ENCODE measurements around the gene CRTC3. TPM values are rescaled to one million over a fixed set of nuclear protein-coding genes. Genes with fewer than 3 reads are reported as not detected.

CRTC3 gene
- total and polyA plus RNA-seq, 2 experiments from 2014 or later, result 15.7 to 17.6 TPM

- peak overlapping the region; percentile 20 for H3K27ac ChIP-seq
- peaks cover 32% of the 10 kb centered on the region for H3K79me2 ChIP-seq
- peaks cover 31% of the 10 kb centered on the region for H3K4me1 ChIP-seq (ENCODE audit: insufficient read depth)
- H3K4me2 ChIP-seq, result no peak overlapping the region
- H4K20me1 ChIP-seq (ENCODE audit: insufficient read depth, poor library complexity, severe bottlenecking), result no peaks in the 10 kb centered on the region
- H3K9me3 ChIP-seq (ENCODE audit: low read depth), result no peaks in the 10 kb centered on the region
- no peaks in the 10 kb centered on the region for H3K27me3 ChIP-seq
- no peaks in the 10 kb centered on the region for H3K36me3 ChIP-seq (replicated peaks; ENCODE audit: insufficient read depth, low read depth)
- 79% methylated on average over 1 of the region's 1 CpG for WGBS (ENCODE audit: low lambda C conversion rate, missing lambda C conversion rate)
- no peak overlapping the region for H3K4me3 ChIP-seq
- DNase-seq (ENCODE audit: low spot score), result no peak
- H2AFZ ChIP-seq, result no peak overlapping the region
- TF ChIP-seq EZH2 (IDR thresholded peaks at IDR 0.05; ENCODE audit: borderline replicate concordance), result no peak
- no peak for TF ChIP-seq EZH2phosphoT487 (IDR thresholded peaks at IDR 0.05; ENCODE audit: low read depth, severe bottlenecking, unreplicated experiment)
- no peak for TF ChIP-seq CTCF (IDR thresholded peaks at IDR 0.05; ENCODE audit: poor library complexity)
- no peaks in the 10 kb centered on the region for H3K9me2 ChIP-seq (replicated peaks; ENCODE audit: insufficient read depth)
Observed at GRCh38 chr15:90564051-90564450, 34.3 kb downstream of the CRTC3 start.

GRCh38 chr15:90564590-90564989, 34.9 kb downstream of the CRTC3 start:
- H3K27ac ChIP-seq, result peak overlapping the region; percentile 20
- H3K79me2 ChIP-seq, result peaks cover 26% of the 10 kb centered on the region
- TF ChIP-seq CTCF (IDR thresholded peaks at IDR 0.05; ENCODE audit: poor library complexity) (no peak), EZH2phosphoT487 (IDR thresholded peaks at IDR 0.05; ENCODE audit: low read depth, severe bottlenecking, unreplicated experiment) (no peak), EZH2 (IDR thresholded peaks at IDR 0.05; ENCODE audit: borderline replicate concordance) (no peak)
- no peaks in the 10 kb centered on the region for H3K27me3 ChIP-seq
- DNase-seq (ENCODE audit: low spot score), result no peak
- no peaks in the 10 kb centered on the region for H3K36me3 ChIP-seq (replicated peaks; ENCODE audit: insufficient read depth, low read depth)
- H2AFZ ChIP-seq, result no peak overlapping the region
- H3K9me2 ChIP-seq (replicated peaks; ENCODE audit: insufficient read depth), result no peaks in the 10 kb centered on the region
- H4K20me1 ChIP-seq (ENCODE audit: insufficient read depth, poor library complexity, severe bottlenecking), result no peaks in the 10 kb centered on the region
- no peak overlapping the region for H3K4me2 ChIP-seq
- H3K4me3 ChIP-seq, result no peak overlapping the region
- peaks cover 28% of the 10 kb centered on the region for H3K4me1 ChIP-seq (ENCODE audit: insufficient read depth)
- H3K9me3 ChIP-seq (ENCODE audit: low read depth), result no peaks in the 10 kb centered on the region
- 80% methylated on average over 2 of the region's 2 CpGs for WGBS (ENCODE audit: low lambda C conversion rate, missing lambda C conversion rate)

GRCh38 chr15:90565866-90566265, 36.1 kb downstream of the CRTC3 start:
- DNase-seq (ENCODE audit: low spot score), result no peak
- H3K4me3 ChIP-seq, result no peak overlapping the region
- no peak overlapping the region for H2AFZ ChIP-seq
- peaks cover 15% of the 10 kb centered on the region for H3K4me1 ChIP-seq (ENCODE audit: insufficient read depth)
- no peaks in the 10 kb centered on the region for H4K20me1 ChIP-seq (ENCODE audit: insufficient read depth, poor library complexity, severe bottlenecking)
- no peak overlapping the region for H3K4me2 ChIP-seq
- H3K9me2 ChIP-seq (replicated peaks; ENCODE audit: insufficient read depth), result no peaks in the 10 kb centered on the region
- peaks cover 32% of the 10 kb centered on the region for H3K79me2 ChIP-seq
- no peaks in the 10 kb centered on the region for H3K36me3 ChIP-seq (replicated peaks; ENCODE audit: insufficient read depth, low read depth)
- no peak for TF ChIP-seq EZH2 (IDR thresholded peaks at IDR 0.05; ENCODE audit: borderline replicate concordance)
- TF ChIP-seq EZH2phosphoT487 (IDR thresholded peaks at IDR 0.05; ENCODE audit: low read depth, severe bottlenecking, unreplicated experiment), result no peak
- no peak for TF ChIP-seq CTCF (IDR thresholded peaks at IDR 0.05; ENCODE audit: poor library complexity)
- H3K27ac ChIP-seq, result no peak overlapping the region
- H3K27me3 ChIP-seq, result no peaks in the 10 kb centered on the region
- no peaks in the 10 kb centered on the region for H3K9me3 ChIP-seq (ENCODE audit: low read depth)

- 82% methylated on average over 5 of the region's 5 CpGs for WGBS (ENCODE audit: low lambda C conversion rate, missing lambda C conversion rate)
- no peak overlapping the region for H3K27ac ChIP-seq
- H3K4me2 ChIP-seq, result no peak overlapping the region
Observed at GRCh38 chr15:90570643-90571042, 40.9 kb downstream of the CRTC3 start.

More at GRCh38 chr15:90570643-90571042, 40.9 kb downstream of the CRTC3 start:
- H3K27me3 ChIP-seq, result no peaks in the 10 kb centered on the region
- no peak overlapping the region for H2AFZ ChIP-seq
- H3K4me1 ChIP-seq (ENCODE audit: insufficient read depth), result no peaks in the 10 kb centered on the region
- DNase-seq (ENCODE audit: low spot score), result no peak
- no peaks in the 10 kb centered on the region for H3K9me3 ChIP-seq (ENCODE audit: low read depth)
- no peak overlapping the region for H3K4me3 ChIP-seq
- TF ChIP-seq CTCF (IDR thresholded peaks at IDR 0.05; ENCODE audit: poor library complexity) (no peak), EZH2phosphoT487 (IDR thresholded peaks at IDR 0.05; ENCODE audit: low read depth, severe bottlenecking, unreplicated experiment) (no peak), EZH2 (IDR thresholded peaks at IDR 0.05; ENCODE audit: borderline replicate concordance) (no peak)
- H4K20me1 ChIP-seq (ENCODE audit: insufficient read depth, poor library complexity, severe bottlenecking), result no peaks in the 10 kb centered on the region
- H3K79me2 ChIP-seq, result peaks cover 50% of the 10 kb centered on the region
- H3K9me2 ChIP-seq (replicated peaks; ENCODE audit: insufficient read depth), result no peaks in the 10 kb centered on the region
- no peaks in the 10 kb centered on the region for H3K36me3 ChIP-seq (replicated peaks; ENCODE audit: insufficient read depth, low read depth)
